WERI-Rb-1 (cell line): ENCODE measurements around the gene MED31.

Experiments used
- DNase-seq: peaks from one replicate; pipeline ENCODE4 v3.0.0-alpha.2; 2020
- H3K27ac ChIP-seq: fragments of 250-450 bp; sonication (Bioruptor Pico); 2 replicates; pipeline ENCODE4 v1.5.1; 2020; ENCODE audit warnings: mild to moderate bottlenecking, moderate library complexity
- H3K27me3 ChIP-seq: fragments of 250-450 bp; sonication (Bioruptor Pico); 2 replicates; pipeline ENCODE4 v1.5.1; 2021; ENCODE audit warnings: mild to moderate bottlenecking, low read depth, moderate library complexity; ENCODE audit not compliant: insufficient read depth, severe bottlenecking
- H3K36me3 ChIP-seq: fragments of 250-450 bp; sonication (Bioruptor Pico); 2 replicates; pipeline ENCODE4 v1.5.1; 2020; ENCODE audit warnings: mild to moderate bottlenecking, moderate library complexity
- H3K4me3 ChIP-seq: 2 replicates; pipeline ENCODE4 v1.5.1; 2011; ENCODE audit warnings: low read depth, mild to moderate bottlenecking, control low read depth, low read length
- H3K9me3 ChIP-seq: fragments of 250-450 bp; sonication (Bioruptor Pico); 2 replicates; pipeline ENCODE4 v1.5.1; 2021; ENCODE audit warnings: mild to moderate bottlenecking, moderate library complexity; ENCODE audit not compliant: severe bottlenecking
- TF ChIP-seq, protein P1 (sequence below): IDR thresholded peaks from 2 replicates; pipeline ENCODE4 v1.5.1; 2011; ENCODE audit warnings: low read depth, mild to moderate bottlenecking, control low read depth, inconsistent platforms, low read length

Gene MED31

GRCh38 chr17:6610011-6610410, 41.4 kb downstream of the MED31 start:
- H3K36me3 ChIP-seq = peaks cover 74% of the 10 kb centered on the region
- H3K27me3 ChIP-seq = no peaks in the 10 kb centered on the region

GRCh38 chr17:6608321-6608720, 43.1 kb downstream of the MED31 start:
- TF ChIP-seq, protein P1, sequence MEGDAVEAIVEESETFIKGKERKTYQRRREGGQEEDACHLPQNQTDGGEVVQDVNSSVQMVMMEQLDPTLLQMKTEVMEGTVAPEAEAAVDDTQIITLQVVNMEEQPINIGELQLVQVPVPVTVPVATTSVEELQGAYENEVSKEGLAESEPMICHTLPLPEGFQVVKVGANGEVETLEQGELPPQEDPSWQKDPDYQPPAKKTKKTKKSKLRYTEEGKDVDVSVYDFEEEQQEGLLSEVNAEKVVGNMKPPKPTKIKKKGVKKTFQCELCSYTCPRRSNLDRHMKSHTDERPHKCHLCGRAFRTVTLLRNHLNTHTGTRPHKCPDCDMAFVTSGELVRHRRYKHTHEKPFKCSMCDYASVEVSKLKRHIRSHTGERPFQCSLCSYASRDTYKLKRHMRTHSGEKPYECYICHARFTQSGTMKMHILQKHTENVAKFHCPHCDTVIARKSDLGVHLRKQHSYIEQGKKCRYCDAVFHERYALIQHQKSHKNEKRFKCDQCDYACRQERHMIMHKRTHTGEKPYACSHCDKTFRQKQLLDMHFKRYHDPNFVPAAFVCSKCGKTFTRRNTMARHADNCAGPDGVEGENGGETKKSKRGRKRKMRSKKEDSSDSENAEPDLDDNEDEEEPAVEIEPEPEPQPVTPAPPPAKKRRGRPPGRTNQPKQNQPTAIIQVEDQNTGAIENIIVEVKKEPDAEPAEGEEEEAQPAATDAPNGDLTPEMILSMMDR = no peak
- Histone ChIP-seq H3K9me3 (no peaks in the 10 kb centered on the region), H3K36me3 (peaks cover 69% of the 10 kb centered on the region), H3K27me3 (no peaks in the 10 kb centered on the region), H3K4me3 (no peak overlapping the region), H3K27ac (no peak overlapping the region)
- DNase-seq = no peak

More at GRCh38 chr17:6610011-6610410, 41.4 kb downstream of the MED31 start:
- Histone ChIP-seq H3K4me3 (no peak overlapping the region), H3K9me3 (no peaks in the 10 kb centered on the region), H3K27ac (no peak overlapping the region)
- no peak for DNase-seq
- TF ChIP-seq, protein P1 = no peak

DNA sequence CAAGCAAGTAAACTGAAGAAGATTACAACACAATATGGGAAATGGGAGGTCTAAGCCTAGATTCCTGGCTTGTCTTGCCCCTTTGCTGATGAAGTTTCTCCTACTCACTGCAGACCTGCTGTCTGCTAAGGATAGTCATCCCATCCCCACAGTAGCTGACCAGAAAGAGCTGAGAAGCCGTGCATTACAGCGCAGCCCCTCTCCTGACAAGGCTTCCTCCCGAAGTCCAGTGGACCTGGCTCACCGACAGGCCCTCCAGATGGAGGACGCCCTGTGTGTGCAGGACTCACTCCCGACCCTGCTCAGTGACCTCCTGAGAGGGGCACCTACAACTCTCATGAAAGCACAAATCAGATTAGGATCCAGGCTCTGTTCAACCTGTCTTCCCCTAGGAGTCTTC, 46.3 kb downstream of the MED31 start:
- no peak overlapping the region for H3K27ac ChIP-seq
- H3K27me3 ChIP-seq = no peaks in the 10 kb centered on the region
- no peak overlapping the region for H3K4me3 ChIP-seq
- TF ChIP-seq, protein P1 = no peak
- peaks cover 72% of the 10 kb centered on the region for H3K36me3 ChIP-seq
- no peaks in the 10 kb centered on the region for H3K9me3 ChIP-seq
- DNase-seq = no peak

- Histone ChIP-seq H3K9me3 (no peaks in the 10 kb centered on the region), H3K36me3 (peaks cover 71% of the 10 kb centered on the region), H3K27me3 (no peaks in the 10 kb centered on the region), H3K27ac (no peak overlapping the region), H3K4me3 (no peak overlapping the region)
- TF ChIP-seq, protein P1 = no peak
- DNase-seq = no peak
Observed at GRCh38 chr17:6603744-6604325, 47.6 kb downstream of the MED31 start.

DNA sequence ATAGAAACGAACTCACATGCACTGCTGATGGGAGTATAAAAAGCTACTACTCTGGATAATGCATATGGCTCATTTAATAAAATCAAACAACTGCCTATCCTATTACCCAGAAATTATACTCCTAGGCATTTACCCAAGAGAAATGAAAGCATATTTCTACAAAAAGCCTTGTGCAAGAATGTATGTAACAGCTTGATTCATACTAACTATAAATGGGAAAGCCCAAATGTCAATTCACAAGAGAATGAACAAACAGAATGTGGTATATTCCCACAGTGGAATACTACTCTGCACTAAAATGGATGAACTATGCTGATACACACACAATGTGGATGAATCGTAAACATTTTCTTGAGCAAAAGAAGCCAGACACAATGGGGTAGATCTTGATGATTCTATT, 49.3 kb downstream of the MED31 start:
- Histone ChIP-seq H3K27ac (no peak overlapping the region), H3K4me3 (no peak overlapping the region), H3K27me3 (no peaks in the 10 kb centered on the region), H3K36me3 (peaks cover 64% of the 10 kb centered on the region), H3K9me3 (no peaks in the 10 kb centered on the region)
- TF ChIP-seq, protein P1 = no peak
- no peak for DNase-seq

DNA sequence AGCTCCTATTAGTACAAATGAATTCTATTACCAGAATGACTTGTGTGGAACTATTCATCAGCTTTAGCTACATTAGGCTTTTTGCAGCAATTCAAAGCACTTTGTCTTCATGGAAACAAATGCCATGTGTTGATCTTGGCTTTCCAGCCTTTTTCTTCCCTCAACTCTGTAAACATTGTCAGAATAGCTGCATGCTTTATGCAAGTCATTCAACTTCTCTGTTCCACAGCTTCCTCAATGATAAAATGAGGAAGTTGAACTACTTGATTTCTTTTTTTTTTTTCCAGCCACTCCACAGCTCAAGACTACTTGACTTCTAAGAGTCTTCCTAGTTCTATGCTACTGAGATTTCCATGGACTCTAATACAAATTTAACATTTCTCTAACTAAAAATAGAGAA, 52.0 kb downstream of the MED31 start:
- Histone ChIP-seq H3K36me3 (peaks cover 68% of the 10 kb centered on the region), H3K9me3 (no peaks in the 10 kb centered on the region), H3K27ac (no peak overlapping the region), H3K27me3 (no peaks in the 10 kb centered on the region), H3K4me3 (no peak overlapping the region)
- TF ChIP-seq, protein P1 = no peak
- no peak for DNase-seq
